HG03432 (cell line): ENCODE measurements around the gene KRT77.
"Not testable (repeated sequence)": the region's sequence is repeated elsewhere in the genome, so short reads cannot be mapped to it uniquely, and the experiment has no call there.

Experiments used
- ATAC-seq: cut with Tn5 transposase; IDR thresholded peaks from one replicate; pipeline ENCODE4 v1.9.1; 2021; ENCODE audit warnings: mild to moderate bottlenecking, moderate library complexity; ENCODE audit not compliant: unreplicated experiment

Gene KRT77

GRCh38 chr12:52679875-52680274 lies 23.4 kb downstream of the KRT77 start:
- ATAC-seq: no peak

- ATAC-seq: no peak
Measured at GRCh38 chr12:52677671-52678070, 25.7 kb downstream of the KRT77 start.

- ATAC-seq: no peak
Measured at GRCh38 chr12:52677126-52677525, 26.2 kb downstream of the KRT77 start.

GRCh38 chr12:52676163-52676562 lies 27.2 kb downstream of the KRT77 start:
- ATAC-seq: no peak

GRCh38 chr12:52675301-52675701 lies 28.0 kb downstream of the KRT77 start:
- no peak for ATAC-seq

GRCh38 chr12:52674433-52674775 lies 28.9 kb downstream of the KRT77 start:
- no peak for ATAC-seq

- no peak for ATAC-seq
Measured at GRCh38 chr12:52673713-52674432, 29.5 kb downstream of the KRT77 start.

GRCh38 chr12:52673217-52673616 lies 30.1 kb downstream of the KRT77 start:
- ATAC-seq: no peak

GRCh38 chr12:52672321-52672933 lies 30.9 kb downstream of the KRT77 start:
- no peak for ATAC-seq

GRCh38 chr12:52670961-52671360 lies 32.4 kb downstream of the KRT77 start:
- no peak for ATAC-seq

GRCh38 chr12:52670506-52670905 lies 32.8 kb downstream of the KRT77 start:
- no peak for ATAC-seq

GRCh38 chr12:52669941-52670340 lies 33.4 kb downstream of the KRT77 start:
- ATAC-seq: not testable (repeated sequence)

- ATAC-seq: no peak
Measured at GRCh38 chr12:52669426-52669825, 33.9 kb downstream of the KRT77 start.

- no peak for ATAC-seq
Measured at GRCh38 chr12:52667931-52668330, 35.4 kb downstream of the KRT77 start.

GRCh38 chr12:52667509-52667908 lies 35.8 kb downstream of the KRT77 start:
- no peak for ATAC-seq

- no peak for ATAC-seq
Measured at GRCh38 chr12:52666471-52666870, 36.9 kb downstream of the KRT77 start.

GRCh38 chr12:52663420-52663819 lies 39.9 kb downstream of the KRT77 start:
- no peak for ATAC-seq

- no peak for ATAC-seq
Measured at GRCh38 chr12:52662918-52663229, 40.5 kb downstream of the KRT77 start.

GRCh38 chr12:52662093-52662917 lies 41.0 kb downstream of the KRT77 start:
- ATAC-seq: no peak

- no peak for ATAC-seq
Measured at GRCh38 chr12:52661668-52662067, 41.7 kb downstream of the KRT77 start.

GRCh38 chr12:52660934-52661499 lies 42.3 kb downstream of the KRT77 start:
- ATAC-seq: no peak

- ATAC-seq: no peak
Measured at GRCh38 chr12:52659951-52660350, 43.4 kb downstream of the KRT77 start.
